ENCODE results near the gene SLF1. TPM values are rescaled to one million over a fixed set of nuclear protein-coding genes. Genes with fewer than 3 reads are reported as not detected.
A peak's percentile ranks its signal among the peaks of the same experiment; 100 is the strongest.

SLF1 gene
- total and polyA plus RNA-seq, 2 experiments from 2014 or later, result 36.3 to 43.8 TPM

GRCh38 chr5:94615862-94616261 lies 2.6 kb upstream of the SLF1 start (continued):
- TF ChIP-seq ZNF462 (CRISPR knock-in tag; IDR thresholded peaks at IDR 0.05), result no peak
- no peak for TF ChIP-seq NANOG (IDR thresholded peaks at IDR 0.05; ENCODE audit: borderline replicate concordance)
- no peak for TF ChIP-seq POLR2AphosphoS5 (IDR thresholded peaks at IDR 0.05; ENCODE audit: low read depth)
- no peak for TF ChIP-seq CREB1 (CRISPR knock-in tag; IDR thresholded peaks at IDR 0.05; ENCODE audit: low read depth)
- no peak for TF ChIP-seq EZH2phosphoT487 (IDR thresholded peaks at IDR 0.05; ENCODE audit: unreplicated experiment)
- no peak for TF ChIP-seq EZH2 (IDR thresholded peaks at IDR 0.05; ENCODE audit: low read depth, unreplicated experiment)
- no peak for TF ChIP-seq JUNB (IDR thresholded peaks at IDR 0.05; ENCODE audit: unreplicated experiment)
- no peak for TF ChIP-seq ZNF331 (CRISPR knock-in tag; IDR thresholded peaks at IDR 0.05; ENCODE audit: low read depth)

GRCh38 chr5:94618029-94618492 lies 408 bp upstream of the SLF1 start:
- ATAC-seq (peak; percentile 34), DNase-seq (ENCODE audit: low spot score) (peak; percentile 65)
- Histone ChIP-seq H3K4me3 (peak overlapping the region; percentile 57), H3K27ac (ENCODE audit: low read depth) (peak overlapping the region; percentile 57), H3K9me2 (ENCODE audit: insufficient read depth) (no peaks in the 10 kb centered on the region), H2AFZ (peak overlapping the region; percentile 43), H3K27me3 (ENCODE audit: insufficient read depth) (no peaks in the 10 kb centered on the region), H3F3A (replicated peaks; ENCODE audit: low read depth) (no peaks in the 10 kb centered on the region), H4K20me1 (replicated peaks; ENCODE audit: insufficient read depth) (peaks cover 12% of the 10 kb centered on the region), H3K79me2 (replicated peaks; ENCODE audit: insufficient read depth) (peaks cover 47% of the 10 kb centered on the region), H3K36me3 (ENCODE audit: insufficient read depth) (no peaks in the 10 kb centered on the region), H3K4me1 (ENCODE audit: insufficient read depth) (peaks cover 27% of the 10 kb centered on the region), H3K4me2 (peak overlapping the region; percentile 75)
- Mint-ChIP-seq H3K27ac (peak overlapping the region; percentile 89), H3K36me3 (ENCODE audit: low read depth) (no peaks in the 10 kb centered on the region; the same call in 2 of the 3 replicates), H3K4me3 (peak overlapping the region; percentile 90), H3K9me3 (no peaks in the 10 kb centered on the region), H3K27me3 (ENCODE audit: insufficient read depth, low read depth, poor library complexity) (no peaks in the 10 kb centered on the region), H3K4me1 (peaks cover 36% of the 10 kb centered on the region)
- TF ChIP-seq EZH2phosphoT487 (IDR thresholded peaks at IDR 0.05; ENCODE audit: unreplicated experiment) (no peak), EZH2 (IDR thresholded peaks at IDR 0.05; ENCODE audit: low read depth, unreplicated experiment) (no peak), NANOG (IDR thresholded peaks at IDR 0.05; ENCODE audit: borderline replicate concordance) (no peak), CREB1 (CRISPR knock-in tag; IDR thresholded peaks at IDR 0.05; ENCODE audit: low read depth) (no peak), JUNB (IDR thresholded peaks at IDR 0.05; ENCODE audit: unreplicated experiment) (no peak), ETS1 (IDR thresholded peaks at IDR 0.05) (no peak), ZNF114 (CRISPR knock-in tag; IDR thresholded peaks at IDR 0.05) (no peak), POLR2AphosphoS5 (IDR thresholded peaks at IDR 0.05; ENCODE audit: low read depth) (no peak), CTCF (conservative IDR thresholded peaks at IDR 0.05; ENCODE audit: low read depth in 2 of 2) (no peak)

Measured in GM23338 (cell line).